Measurements from ENCODE around the gene ADPRM. TPM values are rescaled to one million over a fixed set of nuclear protein-coding genes. Genes with fewer than 3 reads are reported as not detected.

ADPRM gene
- polyA plus RNA-seq, 1 of the 3 experiments (the other 2 are of a cell fraction): 7.6 TPM

DNA sequence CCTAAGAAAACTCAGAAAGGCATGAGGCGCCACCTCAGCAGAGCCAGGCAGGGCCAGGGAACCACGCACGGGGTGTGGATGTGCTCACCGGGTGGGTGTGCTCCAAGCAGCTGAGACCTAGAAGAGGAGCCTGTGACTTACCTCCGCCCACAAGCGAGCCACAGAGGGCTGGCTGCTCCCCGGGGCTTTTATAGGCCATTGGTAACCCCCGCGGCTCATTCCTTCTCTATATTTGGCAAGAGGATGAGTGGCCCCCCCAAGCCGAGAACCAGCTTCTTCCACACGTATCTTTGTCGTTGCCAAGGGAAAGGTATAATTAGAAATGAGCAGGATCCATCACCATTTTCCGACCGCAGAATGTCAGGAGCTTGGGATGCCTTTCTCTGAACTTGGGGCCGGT, 40.2 kb upstream of the ADPRM start, which contains the start of gene MYH3:
Gene MYH3, minus strand, starts transcription at position 162 of the 400 bp plus-strand sequence. CDS start 2,245 bp downstream, outside the sequence.
- H3F3A ChIP-seq (replicated peaks; ENCODE audit: insufficient read depth): no peaks in the 10 kb centered on the region
- no peak within 1 kb of the TSS for H3K9ac ChIP-seq
- ChIA-PET CTCF (interaction anchor here (1.0 to 5.0 kb wide), 4 partner anchors 11 to 39 kb away, joined by 3 to 38 read pairs (median 4); no protein-coding TSS in a partner anchor), POLR2A (no interaction called here)
- no peaks in the 10 kb centered on the region for H4K20me1 ChIP-seq (ENCODE audit: insufficient read depth)
- WGBS (ENCODE audit: low lambda C conversion rate): 98% methylated on average over 8 of the region's 15 CpGs
- H3K36me3 ChIP-seq (replicated peaks in 1 of 2; ENCODE audit: control insufficient read depth in 1 of 2, insufficient read depth in 2 of 2, low read length in 1 of 2): no peaks in the 10 kb centered on the region
- DNase-seq: no peak
- no peaks in the 10 kb centered on the region for H3K27me3 ChIP-seq (ENCODE audit: insufficient read depth)
- no peaks in the 10 kb centered on the region for H3K79me2 ChIP-seq (ENCODE audit: insufficient read depth)
- no peak within 1 kb of the TSS for H3K27ac ChIP-seq (ENCODE audit: low read depth in 2 of 2, low read length in 1 of 2)
- no peak within 1 kb of the TSS for H3K4me3 ChIP-seq (ENCODE audit: low read depth in 2 of 2, low read length in 1 of 2)
- H3K9me3 ChIP-seq: no peaks in the 10 kb centered on the region
- no peak within 1 kb of the TSS for H2AFZ ChIP-seq (ENCODE audit: low read depth)
- no peak within 1 kb of the TSS for H3K4me2 ChIP-seq
- no peak for TF ChIP-seq NFIC (IDR thresholded peaks at IDR 0.05; ENCODE audit: borderline replicate concordance)
- TF ChIP-seq SMC3 (IDR thresholded peaks at IDR 0.05; ENCODE audit: low read depth, low read length): no peak
- no peak for TF ChIP-seq NRF1 (IDR thresholded peaks at IDR 0.05; ENCODE audit: low read depth, low read length)
- no peak for TF ChIP-seq MEF2A (IDR thresholded peaks at IDR 0.05; ENCODE audit: borderline replicate concordance, low read depth)
- TF ChIP-seq RFX5 (IDR thresholded peaks at IDR 0.05; ENCODE audit: low read length): no peak
- no peak for TF ChIP-seq MXI1 (IDR thresholded peaks at IDR 0.05; ENCODE audit: low read depth, low read length)
- TF ChIP-seq, protein P1, sequence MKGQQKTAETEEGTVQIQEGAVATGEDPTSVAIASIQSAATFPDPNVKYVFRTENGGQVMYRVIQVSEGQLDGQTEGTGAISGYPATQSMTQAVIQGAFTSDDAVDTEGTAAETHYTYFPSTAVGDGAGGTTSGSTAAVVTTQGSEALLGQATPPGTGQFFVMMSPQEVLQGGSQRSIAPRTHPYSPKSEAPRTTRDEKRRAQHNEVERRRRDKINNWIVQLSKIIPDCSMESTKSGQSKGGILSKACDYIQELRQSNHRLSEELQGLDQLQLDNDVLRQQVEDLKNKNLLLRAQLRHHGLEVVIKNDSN (IDR thresholded peaks at IDR 0.05; ENCODE audit: borderline replicate concordance, low read depth): no peak
- no peak for TF ChIP-seq TCF12 (IDR thresholded peaks at IDR 0.05)
- TF ChIP-seq SIN3A (IDR thresholded peaks at IDR 0.05; ENCODE audit: borderline replicate concordance, low read depth, low read length): no peak
- TF ChIP-seq TAF1 (IDR thresholded peaks at IDR 0.05; ENCODE audit: borderline replicate concordance, low read depth, low read length): no peak
- TF ChIP-seq RAD21 (IDR thresholded peaks at IDR 0.05; ENCODE audit: low read length): no peak
- no peak for TF ChIP-seq YY1 (IDR thresholded peaks at IDR 0.05; ENCODE audit: low read depth)
- no peak for TF ChIP-seq RXRA (IDR thresholded peaks at IDR 0.05; ENCODE audit: borderline replicate concordance, low read depth)
- no peak for TF ChIP-seq POLR2AphosphoS5 (IDR thresholded peaks at IDR 0.05; ENCODE audit: low read depth, low read length)
- TF ChIP-seq, protein P2, sequence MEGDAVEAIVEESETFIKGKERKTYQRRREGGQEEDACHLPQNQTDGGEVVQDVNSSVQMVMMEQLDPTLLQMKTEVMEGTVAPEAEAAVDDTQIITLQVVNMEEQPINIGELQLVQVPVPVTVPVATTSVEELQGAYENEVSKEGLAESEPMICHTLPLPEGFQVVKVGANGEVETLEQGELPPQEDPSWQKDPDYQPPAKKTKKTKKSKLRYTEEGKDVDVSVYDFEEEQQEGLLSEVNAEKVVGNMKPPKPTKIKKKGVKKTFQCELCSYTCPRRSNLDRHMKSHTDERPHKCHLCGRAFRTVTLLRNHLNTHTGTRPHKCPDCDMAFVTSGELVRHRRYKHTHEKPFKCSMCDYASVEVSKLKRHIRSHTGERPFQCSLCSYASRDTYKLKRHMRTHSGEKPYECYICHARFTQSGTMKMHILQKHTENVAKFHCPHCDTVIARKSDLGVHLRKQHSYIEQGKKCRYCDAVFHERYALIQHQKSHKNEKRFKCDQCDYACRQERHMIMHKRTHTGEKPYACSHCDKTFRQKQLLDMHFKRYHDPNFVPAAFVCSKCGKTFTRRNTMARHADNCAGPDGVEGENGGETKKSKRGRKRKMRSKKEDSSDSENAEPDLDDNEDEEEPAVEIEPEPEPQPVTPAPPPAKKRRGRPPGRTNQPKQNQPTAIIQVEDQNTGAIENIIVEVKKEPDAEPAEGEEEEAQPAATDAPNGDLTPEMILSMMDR (IDR thresholded peaks at IDR 0.05): no peak
- TF ChIP-seq, protein P3, sequence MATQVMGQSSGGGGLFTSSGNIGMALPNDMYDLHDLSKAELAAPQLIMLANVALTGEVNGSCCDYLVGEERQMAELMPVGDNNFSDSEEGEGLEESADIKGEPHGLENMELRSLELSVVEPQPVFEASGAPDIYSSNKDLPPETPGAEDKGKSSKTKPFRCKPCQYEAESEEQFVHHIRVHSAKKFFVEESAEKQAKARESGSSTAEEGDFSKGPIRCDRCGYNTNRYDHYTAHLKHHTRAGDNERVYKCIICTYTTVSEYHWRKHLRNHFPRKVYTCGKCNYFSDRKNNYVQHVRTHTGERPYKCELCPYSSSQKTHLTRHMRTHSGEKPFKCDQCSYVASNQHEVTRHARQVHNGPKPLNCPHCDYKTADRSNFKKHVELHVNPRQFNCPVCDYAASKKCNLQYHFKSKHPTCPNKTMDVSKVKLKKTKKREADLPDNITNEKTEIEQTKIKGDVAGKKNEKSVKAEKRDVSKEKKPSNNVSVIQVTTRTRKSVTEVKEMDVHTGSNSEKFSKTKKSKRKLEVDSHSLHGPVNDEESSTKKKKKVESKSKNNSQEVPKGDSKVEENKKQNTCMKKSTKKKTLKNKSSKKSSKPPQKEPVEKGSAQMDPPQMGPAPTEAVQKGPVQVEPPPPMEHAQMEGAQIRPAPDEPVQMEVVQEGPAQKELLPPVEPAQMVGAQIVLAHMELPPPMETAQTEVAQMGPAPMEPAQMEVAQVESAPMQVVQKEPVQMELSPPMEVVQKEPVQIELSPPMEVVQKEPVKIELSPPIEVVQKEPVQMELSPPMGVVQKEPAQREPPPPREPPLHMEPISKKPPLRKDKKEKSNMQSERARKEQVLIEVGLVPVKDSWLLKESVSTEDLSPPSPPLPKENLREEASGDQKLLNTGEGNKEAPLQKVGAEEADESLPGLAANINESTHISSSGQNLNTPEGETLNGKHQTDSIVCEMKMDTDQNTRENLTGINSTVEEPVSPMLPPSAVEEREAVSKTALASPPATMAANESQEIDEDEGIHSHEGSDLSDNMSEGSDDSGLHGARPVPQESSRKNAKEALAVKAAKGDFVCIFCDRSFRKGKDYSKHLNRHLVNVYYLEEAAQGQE (IDR thresholded peaks at IDR 0.05; ENCODE audit: low read depth, low read length): no peak
- no peak for TF ChIP-seq EZH2phosphoT487 (IDR thresholded peaks at IDR 0.05; ENCODE audit: borderline replicate concordance, low read depth)
- TF ChIP-seq EP300 (IDR thresholded peaks at IDR 0.05; ENCODE audit: borderline replicate concordance in 1 of 2, low read depth in 1 of 2, low read length in 1 of 2): no peak
- H3K9me2 ChIP-seq: no peaks in the 10 kb centered on the region
- peaks cover 0 to 4% of the 10 kb centered on the region in 2 experiments; a peak in 1 of 4 replicates for H3K4me1 ChIP-seq (ENCODE audit: control insufficient read depth in 1 of 2, insufficient read depth in 2 of 2, low read depth in 1 of 2, low read length in 1 of 2)
